Stimulated activated CD4-positive, alpha-beta T cell treated with anti-CD3 and anti-CD28 coated beads, Interleukin-2, amount 100 ng/mL, for 48 hours (primary cell): ENCODE data around the gene SNX8.

Experiments
- DNase-seq, 2 donors: peaks; one replicate each; pipeline ENCODE4 v3.0.0-alpha.2; 2020

The SNX8 gene

DNA sequence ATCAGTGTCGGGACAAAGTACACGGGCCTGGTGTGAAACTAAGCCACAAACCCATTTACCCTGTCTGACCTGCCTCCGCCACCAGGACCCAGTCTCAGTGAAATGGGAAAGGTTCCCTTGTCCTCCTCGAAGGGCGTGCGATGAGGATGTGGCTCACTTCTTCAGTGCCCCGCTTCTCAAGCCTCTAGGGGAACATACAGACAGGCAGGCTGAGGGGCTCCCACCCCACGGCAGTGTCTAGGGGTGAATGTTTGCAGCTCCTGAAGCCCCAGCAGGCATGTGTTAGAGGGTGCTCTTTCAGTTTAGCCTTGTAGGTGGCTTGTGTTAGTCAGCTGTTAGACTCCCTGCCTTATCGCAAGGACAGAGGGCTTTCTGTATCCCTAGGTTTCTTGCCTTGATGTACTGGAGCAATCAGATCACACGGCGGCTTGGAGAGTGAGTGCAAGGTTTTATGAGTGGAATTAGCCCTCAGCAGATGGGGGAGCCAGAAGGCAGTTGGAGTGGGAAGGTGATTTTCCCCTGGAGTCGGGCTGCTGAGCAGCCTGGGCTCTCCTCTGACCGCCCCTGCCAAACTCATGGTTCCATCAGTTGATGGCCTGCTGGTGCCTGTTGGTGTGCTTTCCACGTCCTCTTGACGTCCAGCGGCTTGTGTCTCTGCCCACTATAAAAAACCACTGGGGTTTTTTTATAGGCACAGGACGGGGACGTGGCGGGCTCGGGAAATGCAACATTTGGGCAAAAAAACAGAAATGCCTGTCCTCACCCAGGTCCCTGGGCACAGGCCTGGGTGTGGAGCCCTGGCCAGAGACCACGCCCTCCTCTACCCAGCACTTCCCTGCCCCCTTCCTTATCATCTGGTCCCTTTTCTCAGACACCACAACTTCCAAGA, 71.5 kb downstream of the SNX8 start:
- peak; percentile 10 to 22 for DNase-seq

- DNase-seq = peak; percentile 75 to 79
Measured at GRCh38 chr7:2241580-2242540, 72.4 kb downstream of the SNX8 start, which contains the start of the genes MRM2 and NUDT1. MRM2 (minus strand) TSS chr7:2242205; CDS start chr7:2242169, 36 bp downstream. NUDT1 (plus strand) TSS chr7:2242226; CDS start chr7:2244575, 2,349 bp downstream.

DNA sequence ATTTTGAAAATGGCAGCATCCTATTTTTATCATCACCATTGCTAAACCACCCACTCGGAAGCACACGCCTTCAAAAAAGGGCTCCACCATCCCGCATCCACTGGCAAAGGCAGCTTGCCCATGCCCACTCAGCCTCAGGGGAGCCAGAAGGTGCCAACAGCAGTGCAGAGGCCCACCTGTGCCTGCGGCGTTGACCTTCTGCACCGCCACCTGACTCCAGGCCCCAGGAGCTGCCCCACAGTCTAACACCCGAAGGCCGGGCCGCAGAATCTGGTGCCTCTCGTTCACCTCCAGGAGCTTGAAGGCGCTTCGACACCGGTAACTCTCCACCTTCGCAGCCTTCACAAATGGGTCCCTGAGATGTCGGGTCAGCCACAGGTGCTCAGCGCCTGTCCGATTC, 75.0 kb downstream of the SNX8 start:
- no peak for DNase-seq

- DNase-seq = no peak
Measured at GRCh38 chr7:2237109-2237602, 77.1 kb downstream of the SNX8 start.

DNA sequence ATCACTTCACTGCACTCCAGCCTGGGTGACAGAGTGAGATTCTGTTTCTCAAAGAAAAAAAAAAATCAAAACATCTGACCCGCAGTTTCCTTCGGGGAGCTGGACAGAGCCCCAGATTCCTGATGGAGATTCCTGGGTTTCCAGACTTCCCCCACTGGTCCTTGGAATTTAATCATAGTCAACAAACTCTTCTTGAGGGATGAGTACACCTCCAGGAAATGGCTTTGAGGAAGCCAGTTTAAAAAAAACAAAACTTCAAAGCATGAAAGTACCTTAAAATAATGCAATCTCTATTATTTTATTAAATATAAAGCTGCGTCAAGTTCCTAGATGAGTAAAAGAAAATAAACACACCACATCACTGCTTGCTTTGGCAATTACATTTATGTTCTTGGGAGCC, 80.3 kb downstream of the SNX8 start:
- no peak for DNase-seq

GRCh38 chr7:2232766-2233520, 81.3 kb downstream of the SNX8 start, which contains the start of gene MAD1L1:
MAD1L1 (minus strand) TSS chr7:2232945; CDS start chr7:2230133, 2,812 bp downstream.
- peak; percentile 84 to 89 for DNase-seq

DNA sequence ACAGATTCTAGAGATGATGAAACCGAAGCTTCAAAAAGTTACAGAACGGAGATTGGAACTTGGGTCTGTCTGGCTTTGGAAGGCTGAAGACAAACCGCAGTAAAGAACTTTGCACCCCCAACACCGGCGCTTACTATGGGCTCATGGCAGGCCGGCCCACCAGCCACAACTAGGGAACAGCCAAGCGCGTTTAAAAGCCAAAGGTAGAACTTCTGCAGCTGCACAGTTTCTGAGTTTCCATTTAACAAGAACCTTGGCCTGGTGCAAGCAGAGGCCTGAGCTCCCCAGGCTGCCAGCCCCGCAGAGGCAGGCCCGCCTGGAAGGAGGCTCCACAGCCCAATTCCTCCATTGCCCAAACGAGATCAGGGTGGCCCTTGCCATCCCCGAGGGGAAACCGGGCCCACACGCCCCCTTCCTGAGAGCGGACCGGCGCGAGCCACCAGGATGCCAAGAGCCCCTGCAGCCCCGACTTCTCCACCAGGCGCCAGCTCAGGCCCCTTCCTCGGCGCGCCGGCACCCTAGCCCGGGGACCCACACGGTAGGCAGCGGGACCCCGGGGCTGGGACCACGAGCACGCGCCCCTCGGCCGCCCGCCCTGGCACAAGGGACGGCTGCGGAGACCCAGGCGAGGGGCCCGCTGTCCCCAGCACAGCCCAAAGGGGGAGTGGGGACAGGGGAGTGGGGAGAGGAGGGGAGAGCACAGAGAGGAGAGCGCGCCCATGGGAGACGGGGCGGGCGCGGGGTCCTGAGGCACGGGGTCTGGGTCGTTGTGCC, 82.1 kb downstream of the SNX8 start:
- DNase-seq = no peak

- DNase-seq = no peak
Measured at GRCh38 chr7:2230882-2231281, 83.4 kb downstream of the SNX8 start.

- DNase-seq = no peak
Measured at GRCh38 chr7:2230226-2230625, 84.0 kb downstream of the SNX8 start.

DNA sequence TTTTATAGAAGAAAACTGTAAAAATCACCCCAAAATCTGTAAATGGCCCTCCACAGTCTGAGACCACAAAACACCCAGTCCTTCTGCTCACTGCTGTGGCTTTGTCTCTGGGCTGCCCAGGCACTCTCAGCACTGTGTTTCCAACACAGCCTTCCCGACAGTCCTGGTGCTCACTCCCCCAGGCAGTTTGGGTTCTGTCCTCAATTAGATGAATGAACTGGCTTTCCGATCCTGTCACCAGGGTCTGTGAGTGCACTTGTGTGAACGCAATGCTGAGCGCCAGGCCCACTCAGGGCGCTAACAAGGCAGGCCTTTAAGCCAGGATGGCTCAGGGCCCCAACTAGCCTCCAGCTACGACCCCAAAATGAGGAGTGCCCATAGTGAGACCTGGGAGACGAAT, 84.8 kb downstream of the SNX8 start:
- DNase-seq = no peak

DNA sequence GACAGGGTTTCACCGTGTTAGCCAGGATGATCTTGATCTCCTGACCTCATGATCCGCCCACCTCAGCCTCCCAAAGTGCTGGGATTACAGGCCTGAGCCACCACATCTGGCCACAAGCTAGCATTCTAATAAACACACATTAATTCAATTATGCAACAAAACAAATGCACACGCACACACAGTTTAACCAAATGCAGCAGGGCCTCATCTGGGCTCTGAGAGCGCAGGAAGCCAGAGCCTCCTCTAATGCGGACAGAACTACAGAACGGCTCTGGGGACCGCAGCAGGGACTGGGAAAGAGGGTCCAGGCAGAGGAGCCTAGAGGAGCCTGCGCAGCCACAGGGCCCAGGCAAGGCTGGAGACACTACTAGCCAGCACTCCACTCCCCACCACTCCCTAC, 85.3 kb downstream of the SNX8 start:
- no peak for DNase-seq

GRCh38 chr7:2227699-2228098, 86.5 kb downstream of the SNX8 start:
- no peak for DNase-seq

- DNase-seq = no peak
Measured at GRCh38 chr7:2225830-2226229, 88.4 kb downstream of the SNX8 start.

DNA sequence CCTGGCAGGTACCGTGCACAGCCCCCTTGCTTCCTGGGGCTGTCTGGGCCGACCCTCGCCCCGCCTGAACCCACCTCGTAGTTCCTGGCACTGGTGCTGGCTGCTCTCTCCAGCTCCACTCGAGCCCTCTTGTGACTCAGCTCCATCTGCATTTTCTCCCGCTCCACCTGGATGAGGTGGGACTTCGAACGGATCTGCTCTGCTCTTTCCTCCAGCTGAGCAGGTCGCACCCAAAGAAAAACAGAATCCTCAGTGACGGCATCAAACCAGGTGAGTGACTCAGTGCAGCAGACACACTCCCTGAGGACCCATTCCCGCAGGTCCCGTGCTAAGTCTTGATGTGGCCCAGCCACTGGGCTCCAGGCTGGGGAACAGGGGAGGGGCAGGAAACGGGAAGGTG, 88.9 kb downstream of the SNX8 start:
- DNase-seq = no peak

GRCh38 chr7:2224934-2225333, 89.3 kb downstream of the SNX8 start:
- DNase-seq = no peak

DNA sequence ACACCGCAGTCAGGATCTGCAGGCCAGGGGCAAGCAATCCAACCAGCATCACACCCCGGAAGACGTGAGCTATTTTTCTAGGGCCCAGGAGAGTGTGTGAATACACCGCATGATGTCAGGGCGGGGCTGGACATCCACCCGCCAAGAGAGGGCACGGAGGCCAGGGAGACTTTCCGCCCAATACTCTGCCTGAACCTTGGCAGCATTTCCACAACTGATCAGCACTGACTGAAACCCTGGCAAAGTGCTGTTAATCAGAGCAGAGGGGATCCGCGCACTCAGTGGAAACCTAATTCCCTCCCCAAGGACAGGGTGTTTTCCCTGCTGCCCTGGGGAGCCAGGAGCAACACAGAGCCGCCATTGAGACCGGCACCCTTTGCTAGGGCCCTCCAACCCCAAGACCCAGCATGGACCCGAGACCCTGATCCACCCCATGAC, 89.7 kb downstream of the SNX8 start:
- no peak for DNase-seq

DNA sequence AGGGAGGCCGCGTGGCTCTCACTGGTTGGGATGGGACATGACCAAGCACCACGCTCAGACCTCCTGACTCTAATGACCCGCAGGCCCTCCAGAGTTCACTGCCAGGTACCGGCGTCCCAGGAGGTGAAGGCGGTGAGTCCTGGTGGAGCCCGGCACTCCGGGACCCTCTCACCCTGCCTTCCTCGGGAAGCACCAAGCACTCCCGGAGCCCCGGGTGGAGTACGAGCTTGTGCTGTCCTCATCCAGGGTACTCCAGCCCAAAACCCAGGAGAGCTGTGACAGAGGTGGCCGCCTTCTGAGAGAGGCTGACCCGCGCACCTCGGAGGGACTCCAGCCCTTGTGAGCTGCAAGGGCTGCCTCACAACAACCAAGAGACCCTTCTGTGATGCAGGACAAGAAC, 90.9 kb downstream of the SNX8 start:
- no peak for DNase-seq

GRCh38 chr7:2222516-2222915, 91.7 kb downstream of the SNX8 start:
- DNase-seq = no peak

DNA sequence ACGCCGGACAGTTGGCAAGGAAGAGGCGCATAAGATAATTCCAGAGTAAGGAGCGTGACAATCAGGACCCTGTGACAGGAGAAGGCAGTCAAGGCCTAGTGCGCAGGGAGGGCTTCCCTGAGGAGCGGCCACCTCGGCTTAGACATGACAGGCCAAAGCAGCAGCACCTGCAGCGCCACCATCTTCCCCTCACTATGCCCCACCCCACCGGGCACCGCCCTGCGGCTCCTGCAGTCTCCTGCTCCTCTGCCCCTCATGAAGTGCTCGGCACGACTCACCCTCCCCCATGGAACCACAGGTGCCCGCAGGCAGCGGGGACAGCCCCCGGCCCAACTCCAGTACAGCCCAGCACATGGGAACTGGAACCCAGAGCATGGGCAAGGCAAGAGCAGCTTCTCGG, 93.3 kb downstream of the SNX8 start:
- DNase-seq = no peak

DNA sequence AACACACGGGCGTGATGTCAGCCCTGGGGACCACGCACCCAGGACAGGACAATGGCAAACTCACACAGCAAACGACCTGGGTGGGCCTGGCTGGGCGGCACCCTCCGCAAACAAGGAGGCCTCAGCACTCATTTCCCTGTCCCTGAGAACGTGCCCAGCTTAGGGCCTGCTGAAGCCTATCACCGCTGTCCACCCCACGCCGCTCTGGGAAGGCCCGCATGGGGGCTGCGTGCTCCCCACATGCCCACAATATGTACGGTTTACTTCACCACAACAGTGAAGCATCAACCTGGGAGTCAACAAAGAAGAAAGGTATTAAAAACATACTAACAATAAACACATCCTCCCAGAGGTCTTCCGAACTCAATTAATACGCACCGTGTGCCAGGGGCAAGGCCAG, 93.7 kb downstream of the SNX8 start:
- no peak for DNase-seq

- no peak for DNase-seq
Measured at GRCh38 chr7:2220030-2220429, 94.2 kb downstream of the SNX8 start.

DNA sequence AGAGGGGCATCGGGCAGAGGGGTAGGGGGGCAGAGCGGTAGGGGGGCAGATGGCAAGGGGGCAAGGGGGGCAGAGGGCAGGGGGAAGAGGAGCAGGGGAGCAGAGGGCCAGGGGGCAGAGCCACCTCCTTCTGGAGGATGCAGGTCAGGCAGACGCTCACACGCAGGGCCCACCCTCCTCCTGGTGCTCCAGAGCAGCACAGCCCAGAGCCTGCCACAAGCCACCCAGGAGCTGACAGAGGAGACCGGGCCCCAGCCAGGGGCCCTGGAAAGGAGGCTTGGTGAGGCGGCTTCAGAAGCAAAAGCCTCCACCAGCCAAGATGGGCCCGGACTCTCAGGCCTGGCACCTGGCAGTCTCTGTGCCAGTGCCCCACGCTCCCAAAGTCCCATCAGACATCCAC, 94.6 kb downstream of the SNX8 start:
- DNase-seq = no peak
